Vagina (tissue), 2 donors: Measurements from ENCODE around the gene EPDR1.

Experiments used
- CTCF ChIP-seq, 3 experiments: fragments of 450-650 bp in 2 of 3; fragments of 200-600 bp in 1 of 3; sonication (generic) in 1 of 3; IDR thresholded peaks; one replicate each; pipeline ENCODE4 v1.5.1; 2017 to 2019; ENCODE audit warnings: antibody characterized with exemption in 3 of 3, mild to moderate bottlenecking in 2 of 3, moderate library complexity in 2 of 3
- POLR2AphosphoS5 ChIP-seq, 2 donors: sonication (generic); formaldehyde crosslinking; IDR thresholded peaks; one replicate each; pipeline ENCODE4 v1.9.0; 2017; ENCODE audit warnings: antibody characterized with exemption in 2 of 2, mild to moderate bottlenecking in 2 of 2, low read depth in 1 of 2; ENCODE audit not compliant: insufficient read depth in 1 of 2

- TF ChIP-seq CTCF (IDR thresholded peaks at IDR 0.05) (no peak), POLR2AphosphoS5 (IDR thresholded peaks at IDR 0.05; ENCODE audit: insufficient read depth in 1 of 2, low read depth in 1 of 2) (no peak)
Measured at GRCh38 chr7:37999673-38000072, 79.2 kb downstream of the EPDR1 start.
